ENCODE data around the gene NR1I3.
A peak's percentile ranks its signal among the peaks of the same experiment; 100 is the strongest.

Gene NR1I3

GRCh38 chr1:161217831-161218230 is 20.2 kb downstream of the NR1I3 start:
- no peak for DNase-seq

DNA sequence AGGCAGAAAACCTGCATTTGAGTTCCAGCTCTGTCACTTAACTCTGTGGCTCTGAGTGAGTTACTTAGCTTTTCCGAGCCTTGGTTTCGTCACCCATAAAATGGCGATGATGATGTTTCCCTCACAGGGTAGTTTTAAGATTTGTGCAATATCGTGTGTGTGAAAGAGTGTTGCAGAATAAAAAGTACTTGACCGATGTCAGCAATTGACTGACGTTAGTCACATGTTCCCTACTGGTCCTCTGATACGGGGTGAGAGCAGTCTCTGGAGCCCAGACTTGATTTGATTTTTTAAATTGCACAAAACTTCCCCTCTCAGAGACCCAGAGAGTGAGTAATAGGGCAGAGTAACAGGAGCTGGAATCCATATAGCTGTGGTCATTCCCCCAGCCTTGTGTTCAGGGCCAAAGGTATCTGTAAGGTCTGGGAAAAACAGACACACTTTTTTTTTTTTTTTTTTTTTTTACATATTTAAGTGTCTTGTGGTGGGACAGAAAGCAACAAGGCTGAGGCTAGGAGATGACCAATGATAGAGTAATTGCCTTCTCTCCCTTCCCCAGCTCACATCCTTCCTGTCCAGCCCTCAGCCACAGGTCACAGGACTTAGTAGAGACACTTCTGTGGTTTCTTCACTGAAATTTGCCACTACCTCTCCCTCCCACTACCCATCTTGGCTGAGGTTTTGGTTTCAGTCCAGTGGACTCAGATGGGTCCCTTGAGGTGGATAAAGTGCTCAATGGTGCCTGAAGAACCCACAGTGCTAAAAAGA is 20.9 kb downstream of the NR1I3 start:
- DNase-seq: no peak

DNA sequence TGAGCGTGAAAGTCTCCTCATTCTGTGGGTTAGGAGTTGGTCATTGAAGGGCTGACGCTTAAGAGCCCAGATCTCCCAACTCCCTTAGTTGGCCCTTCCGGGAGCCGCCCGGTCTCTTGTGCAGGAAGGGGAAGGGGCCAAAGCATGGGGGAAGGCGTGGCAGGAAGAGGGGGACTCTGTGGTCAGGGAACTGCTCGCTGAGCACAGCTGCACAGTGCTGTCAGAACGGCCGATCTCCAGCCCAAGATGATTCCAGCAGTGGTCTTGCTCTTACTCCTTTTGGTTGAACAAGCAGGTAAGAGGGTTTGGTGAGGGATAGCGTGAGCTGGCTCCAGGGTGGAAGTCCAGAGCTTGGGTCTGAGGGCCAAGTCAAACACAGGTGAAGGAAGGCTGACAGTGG is 22.9 kb downstream of the NR1I3 start, which contains the start of gene FCER1G:
Gene FCER1G, plus strand, starts transcription at position 220 of the 400 bp plus-strand sequence. Its CDS starts 27 bp downstream, at position 247.
- DNase-seq: peak; percentile 16

- no peak for DNase-seq
These were observed 23.6 kb downstream of the NR1I3 start for GRCh38 chr1:161214369-161214768.

- DNase-seq: peak; percentile 71
These were observed 28.1 kb downstream of the NR1I3 start for GRCh38 chr1:161209790-161210409.

DNA sequence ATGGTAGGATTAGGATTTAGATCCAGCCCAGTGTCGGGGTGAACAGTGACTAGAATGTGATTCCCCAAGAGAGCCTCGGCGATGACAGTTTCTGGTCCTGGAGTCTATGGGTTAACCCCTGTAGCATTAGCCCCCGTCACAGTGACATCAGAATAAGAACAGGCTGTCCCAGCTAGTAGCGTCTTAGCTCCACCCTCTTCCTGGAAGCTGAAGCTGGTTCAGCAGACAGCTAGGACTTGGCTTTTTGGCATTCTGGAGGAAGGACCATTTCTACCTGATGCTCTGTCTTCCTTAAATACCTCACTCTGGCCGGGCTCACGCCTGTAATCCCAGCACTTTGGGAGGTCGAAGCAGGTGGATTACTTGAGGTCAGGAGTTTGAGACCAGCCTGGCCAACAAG is 30.8 kb downstream of the NR1I3 start:
- no peak for DNase-seq

DNA sequence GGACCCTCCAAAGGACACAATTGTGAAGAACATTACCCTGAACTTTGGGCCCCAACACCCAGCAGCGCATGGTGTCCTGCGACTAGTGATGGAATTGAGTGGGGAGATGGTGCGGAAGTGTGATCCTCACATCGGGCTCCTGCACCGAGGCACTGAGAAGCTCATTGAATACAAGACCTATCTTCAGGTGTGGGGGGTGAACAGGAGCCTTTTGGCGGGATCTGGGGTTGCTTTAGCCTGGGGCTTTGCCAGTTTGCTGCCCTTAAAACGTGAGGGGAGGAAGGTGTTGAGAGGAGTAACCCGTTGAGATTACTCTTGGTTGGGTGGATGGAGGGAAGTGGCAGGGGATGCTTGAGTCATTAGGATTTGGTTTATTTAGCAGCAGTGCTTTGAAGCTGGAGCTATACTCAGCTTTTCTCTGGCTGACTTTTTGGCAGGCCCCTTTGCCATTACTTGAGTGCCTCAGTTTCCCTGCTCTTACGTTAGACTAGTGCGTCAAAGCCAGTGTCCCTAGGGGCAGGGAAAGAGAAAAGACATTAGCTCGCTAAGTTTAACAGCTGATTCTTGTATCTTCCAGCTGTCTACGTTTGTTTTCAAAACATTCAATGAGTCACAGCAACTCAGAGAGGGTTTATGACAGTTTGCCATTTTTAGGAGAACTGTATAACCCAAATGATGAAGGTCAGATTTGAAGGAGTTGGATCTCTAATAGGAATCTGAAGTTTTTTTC is 31.4 kb downstream of the NR1I3 start:
- no peak for DNase-seq

GRCh38 chr1:161201836-161202712 is 35.9 kb downstream of the NR1I3 start, which contains the start of gene NDUFS2:
Gene NDUFS2 (plus strand): TSS chr1:161202367. CDS start chr1:161202386, 19 bp downstream.
- DNase-seq: peak; percentile 99

DNA sequence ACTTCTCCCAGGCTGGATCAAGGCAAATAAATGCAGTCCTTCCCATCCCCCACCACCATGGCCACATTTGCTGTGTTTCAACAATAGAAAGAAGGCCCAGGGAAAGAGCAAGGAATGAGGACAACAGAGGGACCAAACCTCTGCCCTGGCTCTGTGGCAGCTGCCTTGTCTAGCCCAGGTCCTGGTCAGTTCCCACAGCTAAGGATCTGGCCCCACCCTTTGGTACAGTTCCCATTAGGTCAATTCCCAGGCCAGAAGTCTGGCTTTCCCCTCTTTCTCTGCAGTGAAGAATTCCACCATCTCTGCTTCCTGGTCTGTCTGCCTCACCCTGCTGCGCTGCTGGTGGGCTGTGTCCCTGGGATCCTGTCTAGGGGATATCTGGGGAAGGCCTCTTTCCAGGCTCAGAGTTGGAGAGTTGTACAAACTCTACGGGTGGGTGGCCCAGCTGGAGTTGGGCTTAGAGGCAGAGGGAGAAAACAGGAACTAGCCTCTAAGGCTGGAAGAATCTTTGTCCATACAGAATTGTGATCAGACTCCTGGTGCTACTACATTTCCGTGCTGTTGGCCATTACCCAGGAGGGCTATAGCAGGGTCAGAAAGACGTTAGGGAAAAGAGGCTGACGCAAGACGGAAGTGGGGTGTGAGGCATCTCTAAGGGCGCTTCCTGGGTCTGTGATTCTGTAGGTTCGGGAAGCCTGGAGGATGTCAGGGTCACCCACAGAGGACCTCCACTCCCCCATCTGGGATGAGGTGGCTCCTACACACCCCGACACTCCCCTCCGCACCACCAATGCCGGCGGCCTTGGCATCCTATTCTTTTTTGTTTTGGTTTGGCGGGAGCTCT is 36.8 kb downstream of the NR1I3 start:
- peak; percentile 57 for DNase-seq

GRCh38 chr1:161200421-161200991 is 37.5 kb downstream of the NR1I3 start:
- peak; percentile 82 for DNase-seq

- DNase-seq: no peak
These were observed 38.4 kb downstream of the NR1I3 start for GRCh38 chr1:161199506-161200139.

DNA sequence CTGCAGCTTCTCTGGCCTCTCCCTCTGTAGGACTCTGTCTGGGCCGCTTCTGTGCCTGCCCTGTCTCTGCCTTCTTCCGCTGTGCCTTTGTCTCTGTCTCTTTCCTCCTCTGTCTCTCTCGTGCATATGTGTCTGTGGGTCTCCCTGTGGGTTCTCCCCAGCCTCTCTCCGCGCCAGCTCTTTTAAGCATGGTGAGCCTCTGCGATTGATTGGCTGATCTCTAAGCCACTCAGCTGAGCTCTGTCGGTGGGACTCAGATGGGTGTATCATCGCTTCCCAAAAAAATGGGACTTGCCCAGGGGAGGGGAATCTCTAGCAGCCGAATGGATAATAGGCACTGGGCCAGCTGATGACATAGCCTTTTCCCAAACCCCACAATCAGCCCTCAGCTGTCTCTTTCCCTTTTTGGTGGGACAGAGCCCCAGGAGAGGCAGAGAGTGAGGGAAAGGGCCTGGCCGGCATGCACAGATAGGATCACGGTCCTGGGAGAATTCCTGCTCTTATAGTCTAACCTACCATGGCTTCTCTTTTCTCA is 39.0 kb downstream of the NR1I3 start, which contains the start of gene ADAMTS4:
Gene ADAMTS4, minus strand, starts transcription at position 158 of the 535 bp plus-strand sequence. CDS start 427 bp downstream, outside the sequence.
- DNase-seq: peak; percentile 90

- peak; percentile 67 for DNase-seq
These were observed 39.7 kb downstream of the NR1I3 start for GRCh38 chr1:161198194-161198896.

GRCh38 chr1:161197560-161198193 is 40.3 kb downstream of the NR1I3 start:
- DNase-seq: no peak

GRCh38 chr1:161196521-161197451 is 41.2 kb downstream of the NR1I3 start:
- DNase-seq: peak; percentile 19

DNA sequence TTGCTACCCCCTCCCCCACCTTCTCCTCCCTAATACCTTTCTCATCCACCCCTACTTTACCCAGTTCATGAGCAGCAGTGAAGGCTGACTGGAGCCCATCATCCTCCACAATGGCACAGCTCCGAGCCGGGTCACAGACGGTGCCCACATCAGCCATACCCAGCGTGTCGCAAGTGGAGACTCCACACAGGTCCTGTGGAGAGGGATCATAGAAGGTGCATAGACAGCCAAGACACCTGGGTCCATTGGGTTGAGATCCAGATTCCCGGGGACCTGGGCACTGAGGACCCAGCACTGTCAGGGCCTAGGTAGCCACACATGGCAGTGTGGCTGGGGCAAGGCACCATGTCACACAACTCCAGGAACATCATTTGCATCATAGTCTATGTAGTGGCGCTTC is 41.9 kb downstream of the NR1I3 start:
- no peak for DNase-seq

DNA sequence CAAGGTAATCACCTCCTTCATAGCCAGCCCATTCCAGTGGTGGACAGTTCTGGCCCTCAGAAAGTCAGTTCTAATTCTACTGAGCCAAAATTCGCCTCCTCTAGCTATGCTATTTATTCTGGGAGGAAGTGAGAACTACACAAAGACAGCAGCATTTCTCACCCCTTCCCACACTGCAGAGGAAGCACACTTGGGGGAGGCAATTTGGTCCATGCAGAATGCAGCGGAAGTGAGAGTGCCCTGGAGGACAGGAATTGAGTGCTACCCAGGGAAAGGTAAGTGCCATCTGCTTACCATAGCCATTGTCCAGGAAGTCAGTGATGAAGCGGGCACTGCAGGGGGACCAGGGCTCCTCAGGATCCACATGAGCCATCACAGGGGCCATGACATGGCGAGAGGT is 42.8 kb downstream of the NR1I3 start:
- DNase-seq: peak; percentile 56
